ENCODE measurements around the gene LPCAT2. TPM values are rescaled to one million over a fixed set of nuclear protein-coding genes. Genes with fewer than 3 reads are reported as not detected.

LPCAT2 gene
- total and polyA plus RNA-seq, 2 of the 13 experiments (the other 11 are each of a cell fraction or from before 2014, with no cell fraction given) = 9.9 to 17.6 TPM

DNA sequence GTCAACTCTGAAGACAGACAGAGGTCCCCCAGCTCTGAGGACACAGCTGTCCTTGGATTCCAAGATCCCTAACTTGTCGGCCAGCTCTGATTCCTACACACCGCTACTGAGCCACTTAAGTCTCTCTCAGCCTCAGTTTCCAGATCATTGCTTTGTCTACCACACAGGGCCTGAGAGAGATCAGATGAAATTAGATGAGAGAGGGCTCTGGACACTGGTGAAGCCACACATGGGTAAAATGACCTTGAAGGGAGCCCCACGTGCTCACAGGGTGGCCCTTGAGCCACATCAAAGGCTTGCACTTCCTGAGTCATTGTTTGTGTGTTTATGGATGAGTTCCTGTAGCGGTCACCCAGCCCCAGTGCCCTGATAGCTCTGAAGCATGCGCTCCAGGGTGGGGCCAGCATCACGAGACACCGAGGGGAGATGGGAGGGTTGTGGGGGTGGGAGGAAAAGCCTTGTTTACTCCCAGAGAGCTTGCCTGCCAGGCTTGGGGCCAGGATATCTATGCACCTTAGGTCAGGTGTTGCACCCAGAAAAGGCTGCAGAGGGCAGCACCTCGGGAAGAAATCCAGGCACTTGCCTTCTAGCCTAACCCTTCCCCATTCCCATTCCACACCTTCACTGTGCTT is 114.2 kb downstream of the LPCAT2 start (continued):
- TF ChIP-seq MBNL3 (CRISPR knock-in tag; conservative IDR thresholded peaks at IDR 0.05) (no peak), MXI1 (IDR thresholded peaks at IDR 0.05; ENCODE audit: borderline replicate concordance, low read depth, low read length) (peak; percentile 75; the same call in 2 of the 3 replicates), RBFOX2 (IDR thresholded peaks at IDR 0.05; ENCODE audit: low read depth, low read length) (no peak), CEBPB (IDR thresholded peaks at IDR 0.05; ENCODE audit: borderline replicate concordance, low read depth, low read length) (no peak), HIVEP1 (CRISPR knock-in tag; IDR thresholded peaks at IDR 0.05) (peak; percentile 90), MED13 (CRISPR knock-in tag; IDR thresholded peaks at IDR 0.05) (peak; percentile 95), RARA (CRISPR knock-in tag; IDR thresholded peaks at IDR 0.05) (peak; percentile 100), CBFB (CRISPR knock-in tag; IDR thresholded peaks at IDR 0.05) (peak; percentile 100), ERF (CRISPR knock-in tag; IDR thresholded peaks at IDR 0.05) (peak; percentile 97), IRF2 (CRISPR knock-in tag; IDR thresholded peaks at IDR 0.05) (peak; percentile 96), ZFP1 (CRISPR knock-in tag; IDR thresholded peaks at IDR 0.05) (peak; percentile 93), GZF1 (CRISPR knock-in tag; IDR thresholded peaks at IDR 0.05) (no peak), PCBP2 (optimal IDR thresholded peaks at IDR 0.05; ENCODE audit: low read depth, low read length, poor library complexity, severe bottlenecking) (no peak), ZNF292 (CRISPR knock-in tag; IDR thresholded peaks at IDR 0.05; ENCODE audit: borderline replicate concordance, low read depth) (peak; percentile 77; the same call in 1 of the 2 replicates)
- TF ChIP-seq, protein P1, sequence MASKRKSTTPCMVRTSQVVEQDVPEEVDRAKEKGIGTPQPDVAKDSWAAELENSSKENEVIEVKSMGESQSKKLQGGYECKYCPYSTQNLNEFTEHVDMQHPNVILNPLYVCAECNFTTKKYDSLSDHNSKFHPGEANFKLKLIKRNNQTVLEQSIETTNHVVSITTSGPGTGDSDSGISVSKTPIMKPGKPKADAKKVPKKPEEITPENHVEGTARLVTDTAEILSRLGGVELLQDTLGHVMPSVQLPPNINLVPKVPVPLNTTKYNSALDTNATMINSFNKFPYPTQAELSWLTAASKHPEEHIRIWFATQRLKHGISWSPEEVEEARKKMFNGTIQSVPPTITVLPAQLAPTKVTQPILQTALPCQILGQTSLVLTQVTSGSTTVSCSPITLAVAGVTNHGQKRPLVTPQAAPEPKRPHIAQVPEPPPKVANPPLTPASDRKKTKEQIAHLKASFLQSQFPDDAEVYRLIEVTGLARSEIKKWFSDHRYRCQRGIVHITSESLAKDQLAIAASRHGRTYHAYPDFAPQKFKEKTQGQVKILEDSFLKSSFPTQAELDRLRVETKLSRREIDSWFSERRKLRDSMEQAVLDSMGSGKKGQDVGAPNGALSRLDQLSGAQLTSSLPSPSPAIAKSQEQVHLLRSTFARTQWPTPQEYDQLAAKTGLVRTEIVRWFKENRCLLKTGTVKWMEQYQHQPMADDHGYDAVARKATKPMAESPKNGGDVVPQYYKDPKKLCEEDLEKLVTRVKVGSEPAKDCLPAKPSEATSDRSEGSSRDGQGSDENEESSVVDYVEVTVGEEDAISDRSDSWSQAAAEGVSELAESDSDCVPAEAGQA (IDR thresholded peaks at IDR 0.05; ENCODE audit: low read depth) = peak; percentile 38; the same call in 1 of the 2 replicates
- TF ChIP-seq, protein P1 (CRISPR knock-in tag; IDR thresholded peaks at IDR 0.05; ENCODE audit: borderline replicate concordance) = no peak
- TF ChIP-seq, protein P2, sequence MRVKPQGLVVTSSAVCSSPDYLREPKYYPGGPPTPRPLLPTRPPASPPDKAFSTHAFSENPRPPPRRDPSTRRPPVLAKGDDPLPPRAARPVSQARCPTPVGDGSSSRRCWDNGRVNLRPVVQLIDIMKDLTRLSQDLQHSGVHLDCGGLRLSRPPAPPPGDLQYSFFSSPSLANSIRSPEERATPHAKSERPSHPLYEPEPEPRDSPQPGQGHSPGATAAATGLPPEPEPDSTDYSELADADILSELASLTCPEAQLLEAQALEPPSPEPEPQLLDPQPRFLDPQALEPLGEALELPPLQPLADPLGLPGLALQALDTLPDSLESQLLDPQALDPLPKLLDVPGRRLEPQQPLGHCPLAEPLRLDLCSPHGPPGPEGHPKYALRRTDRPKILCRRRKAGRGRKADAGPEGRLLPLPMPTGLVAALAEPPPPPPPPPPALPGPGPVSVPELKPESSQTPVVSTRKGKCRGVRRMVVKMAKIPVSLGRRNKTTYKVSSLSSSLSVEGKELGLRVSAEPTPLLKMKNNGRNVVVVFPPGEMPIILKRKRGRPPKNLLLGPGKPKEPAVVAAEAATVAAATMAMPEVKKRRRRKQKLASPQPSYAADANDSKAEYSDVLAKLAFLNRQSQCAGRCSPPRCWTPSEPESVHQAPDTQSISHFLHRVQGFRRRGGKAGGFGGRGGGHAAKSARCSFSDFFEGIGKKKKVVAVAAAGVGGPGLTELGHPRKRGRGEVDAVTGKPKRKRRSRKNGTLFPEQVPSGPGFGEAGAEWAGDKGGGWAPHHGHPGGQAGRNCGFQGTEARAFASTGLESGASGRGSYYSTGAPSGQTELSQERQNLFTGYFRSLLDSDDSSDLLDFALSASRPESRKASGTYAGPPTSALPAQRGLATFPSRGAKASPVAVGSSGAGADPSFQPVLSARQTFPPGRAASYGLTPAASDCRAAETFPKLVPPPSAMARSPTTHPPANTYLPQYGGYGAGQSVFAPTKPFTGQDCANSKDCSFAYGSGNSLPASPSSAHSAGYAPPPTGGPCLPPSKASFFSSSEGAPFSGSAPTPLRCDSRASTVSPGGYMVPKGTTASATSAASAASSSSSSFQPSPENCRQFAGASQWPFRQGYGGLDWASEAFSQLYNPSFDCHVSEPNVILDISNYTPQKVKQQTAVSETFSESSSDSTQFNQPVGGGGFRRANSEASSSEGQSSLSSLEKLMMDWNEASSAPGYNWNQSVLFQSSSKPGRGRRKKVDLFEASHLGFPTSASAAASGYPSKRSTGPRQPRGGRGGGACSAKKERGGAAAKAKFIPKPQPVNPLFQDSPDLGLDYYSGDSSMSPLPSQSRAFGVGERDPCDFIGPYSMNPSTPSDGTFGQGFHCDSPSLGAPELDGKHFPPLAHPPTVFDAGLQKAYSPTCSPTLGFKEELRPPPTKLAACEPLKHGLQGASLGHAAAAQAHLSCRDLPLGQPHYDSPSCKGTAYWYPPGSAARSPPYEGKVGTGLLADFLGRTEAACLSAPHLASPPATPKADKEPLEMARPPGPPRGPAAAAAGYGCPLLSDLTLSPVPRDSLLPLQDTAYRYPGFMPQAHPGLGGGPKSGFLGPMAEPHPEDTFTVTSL (CRISPR knock-in tag; IDR thresholded peaks at IDR 0.05; ENCODE audit: borderline replicate concordance) = peak; percentile 93; the same call in 1 of the 2 replicates
- TF ChIP-seq, protein P3, sequence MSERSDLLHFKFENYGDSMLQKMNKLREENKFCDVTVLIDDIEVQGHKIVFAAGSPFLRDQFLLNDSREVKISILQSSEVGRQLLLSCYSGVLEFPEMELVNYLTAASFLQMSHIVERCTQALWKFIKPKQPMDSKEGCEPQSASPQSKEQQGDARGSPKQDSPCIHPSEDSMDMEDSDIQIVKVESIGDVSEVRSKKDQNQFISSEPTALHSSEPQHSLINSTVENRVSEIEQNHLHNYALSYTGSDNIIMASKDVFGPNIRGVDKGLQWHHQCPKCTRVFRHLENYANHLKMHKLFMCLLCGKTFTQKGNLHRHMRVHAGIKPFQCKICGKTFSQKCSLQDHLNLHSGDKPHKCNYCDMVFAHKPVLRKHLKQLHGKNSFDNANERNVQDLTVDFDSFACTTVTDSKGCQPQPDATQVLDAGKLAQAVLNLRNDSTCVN (CRISPR knock-in tag; IDR thresholded peaks at IDR 0.05; ENCODE audit: borderline replicate concordance) = peak; percentile 96

Measured in HepG2 (cell line).